ENCODE measurements around the gene GLIS2.

GLIS2 gene

DNA sequence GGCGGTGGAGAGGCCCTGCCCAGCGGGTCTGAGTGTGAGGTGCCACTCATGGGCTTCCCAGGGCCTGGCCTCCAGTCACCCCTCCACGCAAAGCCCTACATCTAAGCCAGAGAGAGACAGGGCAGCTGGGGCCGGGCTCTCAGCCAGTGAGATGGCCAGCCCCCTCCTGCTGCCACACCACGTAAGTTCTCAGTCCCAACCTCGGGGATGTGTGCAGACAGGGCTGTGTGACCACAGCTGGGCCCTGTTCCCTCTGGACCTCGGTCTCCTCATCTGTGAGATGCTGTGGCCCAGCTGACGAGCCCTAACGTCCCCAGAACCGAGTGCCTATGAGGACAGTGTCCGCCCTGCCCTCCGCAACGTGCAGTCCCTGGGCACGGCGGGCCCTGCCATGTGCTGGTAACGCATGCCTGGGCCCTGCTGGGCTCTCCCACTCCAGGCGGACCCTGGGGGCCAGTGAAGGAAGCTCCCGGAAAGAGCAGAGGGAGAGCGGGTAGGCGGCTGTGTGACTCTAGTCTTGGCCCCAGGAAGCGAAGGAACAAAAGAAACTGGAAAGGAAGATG is 67.0 kb downstream of the GLIS2 start:
- POLR2A ChIA-PET: no interaction called here
- no peak for DNase-seq (ENCODE audit: extremely low spot score)
- TF ChIP-seq CTCF (IDR thresholded peaks at IDR 0.05; ENCODE audit: control extremely low read depth, extremely low read depth, low read depth, missing control alignments): no peak
- CTCF ChIA-PET: interaction anchor here (2.3 kb wide), 1 partner anchor 20 kb away, joined by 8 read pairs; no protein-coding TSS in a partner anchor

- TF ChIP-seq CTCF (IDR thresholded peaks at IDR 0.05; ENCODE audit: control extremely low read depth, extremely low read depth, low read depth, missing control alignments): no peak
- ChIA-PET POLR2A (no interaction called here), CTCF (no interaction called here)
- DNase-seq (ENCODE audit: extremely low spot score): no peak
Measured at GRCh38 chr16:4383591-4384444, 68.0 kb downstream of the GLIS2 start.

- no peak for TF ChIP-seq CTCF (IDR thresholded peaks at IDR 0.05; ENCODE audit: control extremely low read depth, extremely low read depth, low read depth, missing control alignments)
- POLR2A ChIA-PET: no interaction called here
- CTCF ChIA-PET: no interaction called here
- DNase-seq (ENCODE audit: extremely low spot score): no peak
Measured at GRCh38 chr16:4384509-4384942, 68.7 kb downstream of the GLIS2 start.

DNA sequence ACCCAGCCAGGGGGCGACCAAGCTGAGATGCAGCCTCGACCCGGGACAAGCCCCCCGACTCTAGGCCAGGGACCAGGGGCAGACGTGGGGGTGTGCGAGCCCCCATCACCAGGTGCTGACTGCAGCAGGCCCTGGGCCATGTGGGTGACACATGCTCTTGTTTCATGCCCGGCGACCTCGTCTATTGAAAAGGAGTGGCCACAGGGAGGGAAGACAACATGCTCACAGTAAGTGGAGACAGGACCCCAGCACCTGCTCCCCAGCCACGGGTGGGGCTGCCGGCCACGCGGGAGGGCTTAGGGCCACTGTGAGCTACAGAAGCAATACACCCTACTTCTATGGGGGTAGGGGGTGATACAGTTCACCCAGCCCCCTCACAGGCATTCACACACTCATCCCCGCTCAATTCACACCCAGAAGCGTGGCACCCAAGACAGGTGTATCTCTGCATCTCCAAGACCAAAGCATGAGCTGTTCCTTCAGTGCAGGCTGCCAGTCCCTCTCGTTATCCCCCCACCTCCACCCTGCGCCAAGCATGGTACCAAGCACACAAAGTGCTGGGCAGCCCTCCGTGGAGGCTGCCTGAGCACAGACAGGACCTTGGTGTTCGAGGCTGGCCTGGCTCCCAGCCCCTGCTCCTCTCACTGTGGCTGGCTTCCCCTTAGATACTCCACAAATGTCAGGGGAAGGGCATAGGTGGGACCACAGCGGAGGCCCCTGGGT is 69.4 kb downstream of the GLIS2 start:
- ChIA-PET CTCF (no interaction called here), POLR2A (no interaction called here)
- no peak for TF ChIP-seq CTCF (IDR thresholded peaks at IDR 0.05; ENCODE audit: control extremely low read depth, extremely low read depth, low read depth, missing control alignments)
- DNase-seq (ENCODE audit: extremely low spot score): no peak

GRCh38 chr16:4385789-4386450 is 70.1 kb downstream of the GLIS2 start:
- no peak for TF ChIP-seq CTCF (IDR thresholded peaks at IDR 0.05; ENCODE audit: control extremely low read depth, extremely low read depth, low read depth, missing control alignments)
- ChIA-PET POLR2A (no interaction called here), CTCF (interaction anchor here (8.3 kb wide), 1 partner anchor 17 kb away, joined by 100 read pairs; no protein-coding TSS in a partner anchor)

GRCh38 chr16:4386451-4386805 is 70.6 kb downstream of the GLIS2 start:
- no peak for TF ChIP-seq CTCF (IDR thresholded peaks at IDR 0.05; ENCODE audit: control extremely low read depth, extremely low read depth, low read depth, missing control alignments)
- no peak for DNase-seq (ENCODE audit: extremely low spot score)
- ChIA-PET POLR2A (no interaction called here), CTCF (interaction anchor here (8.3 kb wide), 1 partner anchor 17 kb away, joined by 100 read pairs; no protein-coding TSS in a partner anchor)

More at GRCh38 chr16:4385789-4386450, 70.1 kb downstream of the GLIS2 start:
- no peak for DNase-seq (ENCODE audit: extremely low spot score)
